Nephron progenitor cell (in vitro differentiated cells): ENCODE measurements around the gene CACNA1C.

Experiments
- DNase-seq: peaks from one replicate; pipeline ENCODE4 v3.0.0; 2021
- H3K27ac Mint-ChIP-seq: 2 replicates; pipeline ENCODE4 v1.8.0; 2021; ENCODE audit warnings: mild to moderate bottlenecking, moderate library complexity, mixed read lengths
- H3K27me3 Mint-ChIP-seq: 2 replicates; pipeline ENCODE4 v1.8.0; 2021; ENCODE audit warnings: mild to moderate bottlenecking, low read depth, mixed read lengths; ENCODE audit not compliant: poor library complexity
- H3K36me3 Mint-ChIP-seq: 2 replicates; pipeline ENCODE4 v1.8.0; 2021; ENCODE audit warnings: low read depth, mixed read lengths
- H3K4me1 Mint-ChIP-seq: 2 replicates; pipeline ENCODE4 v1.8.0; 2021; ENCODE audit warnings: mixed read lengths
- H3K4me3 Mint-ChIP-seq: 2 replicates; pipeline ENCODE4 v1.8.0; 2021; ENCODE audit warnings: mild to moderate bottlenecking, moderate library complexity, mixed read lengths
- H3K9me3 Mint-ChIP-seq: 2 replicates; pipeline ENCODE4 v1.8.0; 2021; ENCODE audit warnings: mild to moderate bottlenecking, moderate library complexity, mixed read lengths
- TF ChIP-seq, protein P1 (sequence below): fragments of 200-600 bp; sonication (generic); IDR thresholded peaks from 2 replicates; pipeline ENCODE4 v1.5.0; 2021; ENCODE audit warnings: antibody characterized with exemption

Gene CACNA1C

DNA sequence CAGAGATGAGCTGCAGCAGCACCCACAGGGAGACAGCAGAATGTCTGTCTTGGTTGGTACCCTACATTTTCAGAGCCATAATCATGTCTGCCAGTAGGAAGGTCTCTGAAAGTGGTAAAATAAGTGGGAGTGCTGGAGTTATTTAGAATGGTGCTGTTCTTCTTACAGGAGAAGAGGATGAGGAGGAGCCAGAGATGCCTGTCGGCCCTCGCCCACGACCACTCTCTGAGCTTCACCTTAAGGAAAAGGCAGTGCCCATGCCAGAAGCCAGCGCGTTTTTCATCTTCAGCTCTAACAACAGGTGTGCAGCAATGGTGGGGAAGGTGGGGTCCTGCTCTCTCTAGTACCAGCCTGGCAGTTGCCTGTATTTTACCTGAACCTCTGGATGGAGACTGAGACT, 540.3 kb downstream of the CACNA1C start:
- Mint-ChIP-seq H3K27me3 (peaks cover 33% of the 10 kb centered on the region), H3K4me1 (peaks cover 7% of the 10 kb centered on the region), H3K36me3 (peaks cover 15% of the 10 kb centered on the region), H3K9me3 (peaks cover 47% of the 10 kb centered on the region), H3K4me3 (no peak overlapping the region), H3K27ac (no peak overlapping the region)
- TF ChIP-seq, protein P1, sequence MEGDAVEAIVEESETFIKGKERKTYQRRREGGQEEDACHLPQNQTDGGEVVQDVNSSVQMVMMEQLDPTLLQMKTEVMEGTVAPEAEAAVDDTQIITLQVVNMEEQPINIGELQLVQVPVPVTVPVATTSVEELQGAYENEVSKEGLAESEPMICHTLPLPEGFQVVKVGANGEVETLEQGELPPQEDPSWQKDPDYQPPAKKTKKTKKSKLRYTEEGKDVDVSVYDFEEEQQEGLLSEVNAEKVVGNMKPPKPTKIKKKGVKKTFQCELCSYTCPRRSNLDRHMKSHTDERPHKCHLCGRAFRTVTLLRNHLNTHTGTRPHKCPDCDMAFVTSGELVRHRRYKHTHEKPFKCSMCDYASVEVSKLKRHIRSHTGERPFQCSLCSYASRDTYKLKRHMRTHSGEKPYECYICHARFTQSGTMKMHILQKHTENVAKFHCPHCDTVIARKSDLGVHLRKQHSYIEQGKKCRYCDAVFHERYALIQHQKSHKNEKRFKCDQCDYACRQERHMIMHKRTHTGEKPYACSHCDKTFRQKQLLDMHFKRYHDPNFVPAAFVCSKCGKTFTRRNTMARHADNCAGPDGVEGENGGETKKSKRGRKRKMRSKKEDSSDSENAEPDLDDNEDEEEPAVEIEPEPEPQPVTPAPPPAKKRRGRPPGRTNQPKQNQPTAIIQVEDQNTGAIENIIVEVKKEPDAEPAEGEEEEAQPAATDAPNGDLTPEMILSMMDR = no peak
- DNase-seq = no peak

DNA sequence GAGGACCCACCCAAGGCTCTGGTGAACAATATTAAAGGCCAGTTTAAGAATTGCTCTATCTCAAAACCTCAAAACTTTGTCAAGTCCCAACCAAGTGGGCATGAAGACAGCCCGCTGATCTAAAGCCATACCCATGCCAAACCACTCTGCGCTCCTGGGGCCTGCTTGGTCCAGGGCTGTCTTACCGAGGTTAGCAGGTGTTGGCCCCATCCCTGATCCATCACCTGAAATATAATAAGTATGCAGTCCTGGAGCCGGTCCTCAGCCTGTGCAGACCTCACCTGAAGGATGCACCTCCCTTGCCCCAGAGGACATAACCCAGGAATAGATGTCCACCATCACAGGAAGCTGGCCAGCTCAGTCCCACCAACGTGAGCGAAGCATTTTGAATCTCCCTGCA, 543.7 kb downstream of the CACNA1C start:
- no peak for DNase-seq
- Mint-ChIP-seq H3K4me3 (no peak overlapping the region), H3K4me1 (peaks cover 15% of the 10 kb centered on the region), H3K9me3 (peaks cover 38% of the 10 kb centered on the region), H3K27ac (no peak overlapping the region), H3K27me3 (peaks cover 25% of the 10 kb centered on the region), H3K36me3 (peaks cover 12% of the 10 kb centered on the region)
- TF ChIP-seq, protein P1 = no peak

DNA sequence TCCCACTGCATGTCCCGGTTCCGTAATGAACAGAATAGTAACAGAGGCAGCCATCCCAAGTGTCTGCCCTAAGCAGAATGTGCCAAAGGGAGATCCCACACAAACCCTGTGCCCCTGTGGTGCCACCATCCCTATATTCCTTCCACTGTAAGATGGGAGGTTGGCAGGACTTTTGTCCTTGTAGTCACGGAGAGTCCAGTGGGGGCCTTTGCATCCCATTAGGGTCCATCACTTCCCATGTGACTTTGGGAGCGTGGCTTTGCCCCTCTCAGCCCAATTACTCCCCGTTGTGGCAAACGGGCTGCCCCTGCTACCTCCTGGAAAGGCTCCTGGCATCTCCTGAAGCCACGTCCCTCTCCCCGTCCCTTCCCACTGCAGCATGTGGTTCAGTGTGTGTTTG, 552.5 kb downstream of the CACNA1C start:
- no peak for DNase-seq
- Mint-ChIP-seq H3K9me3 (no peaks in the 10 kb centered on the region), H3K27ac (no peak overlapping the region), H3K36me3 (no peaks in the 10 kb centered on the region), H3K27me3 (peaks cover 33% of the 10 kb centered on the region), H3K4me1 (peaks cover 13% of the 10 kb centered on the region), H3K4me3 (no peak overlapping the region)
- TF ChIP-seq, protein P1 = no peak

DNA sequence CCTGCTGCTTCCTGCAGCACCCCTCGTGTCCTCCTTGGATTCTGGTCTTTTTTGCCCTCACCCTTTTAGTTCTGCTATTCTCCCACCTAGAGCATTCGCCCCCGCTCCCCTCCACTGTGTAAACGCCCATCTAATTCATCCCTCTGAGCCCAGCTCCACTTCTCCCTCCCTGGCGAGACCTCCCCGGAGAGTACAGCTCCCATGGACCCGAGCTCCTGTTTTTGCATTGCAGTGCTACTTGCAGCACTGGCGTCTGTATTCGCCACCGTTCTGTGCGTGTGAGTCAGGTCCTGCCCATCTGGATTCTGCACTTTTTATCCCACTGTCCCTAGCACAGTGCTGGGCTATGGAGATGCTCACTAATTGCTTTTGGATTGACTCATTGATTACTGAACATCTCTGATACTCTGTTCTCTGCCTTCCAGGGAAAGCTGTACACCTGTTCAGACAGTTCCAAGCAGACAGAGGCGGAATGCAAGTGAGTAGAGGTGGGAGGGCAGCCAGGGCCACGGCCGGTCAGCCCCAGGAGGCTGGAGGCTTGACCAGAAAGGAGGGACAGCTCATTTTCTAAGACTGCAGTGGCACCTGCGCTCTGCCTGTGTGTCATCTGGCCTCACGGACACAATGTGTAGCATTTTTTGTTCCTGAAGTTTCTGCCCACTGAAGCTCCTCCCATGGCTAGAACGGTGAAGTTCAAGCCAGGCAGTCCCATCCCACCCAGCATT, 553.6 kb downstream of the CACNA1C start:
- H3K27ac Mint-ChIP-seq = no peak overlapping the region
- H3K36me3 Mint-ChIP-seq = no peaks in the 10 kb centered on the region
- H3K27me3 Mint-ChIP-seq = peaks cover 41% of the 10 kb centered on the region
- no peak for DNase-seq
- no peaks in the 10 kb centered on the region for H3K9me3 Mint-ChIP-seq
- TF ChIP-seq, protein P1 = no peak
- H3K4me1 Mint-ChIP-seq = peaks cover 11% of the 10 kb centered on the region
- H3K4me3 Mint-ChIP-seq = no peak overlapping the region

DNA sequence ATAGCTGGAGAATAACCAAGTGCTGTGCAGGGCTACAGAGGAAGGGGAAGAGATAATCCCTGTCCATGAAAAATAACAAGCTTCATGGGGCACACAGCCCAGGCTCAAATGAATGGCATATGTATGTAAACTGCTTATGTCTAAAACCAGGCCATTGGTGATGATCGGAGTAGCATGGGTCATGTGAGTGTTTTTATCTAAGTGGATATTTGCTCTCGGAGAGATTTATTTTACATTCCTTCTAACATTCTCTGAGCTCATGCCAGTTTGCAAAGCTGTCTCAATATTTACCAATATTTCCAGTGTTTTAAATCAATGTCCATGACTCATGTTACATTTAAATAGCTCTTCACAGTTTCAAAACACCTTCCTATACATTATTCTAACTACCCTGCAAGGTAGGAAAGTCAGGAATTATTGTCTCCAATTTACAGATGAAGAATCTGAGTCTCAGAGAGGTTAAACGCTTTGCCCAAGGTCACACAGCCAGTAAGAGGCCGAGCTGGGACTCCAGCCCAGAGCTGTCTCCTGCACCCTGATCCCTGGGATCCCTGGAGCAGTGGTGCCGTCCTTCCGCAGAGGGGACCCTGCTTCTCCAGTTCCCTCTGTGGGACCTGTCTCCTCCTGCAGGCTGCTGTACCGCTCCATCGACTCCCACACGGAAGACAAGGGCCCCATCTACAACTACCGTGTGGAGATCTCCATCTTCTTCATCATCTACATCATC, 555.3 kb downstream of the CACNA1C start:
- TF ChIP-seq, protein P1 = no peak
- peaks cover 2% of the 10 kb centered on the region for H3K4me1 Mint-ChIP-seq
- H3K36me3 Mint-ChIP-seq = no peaks in the 10 kb centered on the region
- H3K9me3 Mint-ChIP-seq = no peaks in the 10 kb centered on the region
- no peak overlapping the region for H3K27ac Mint-ChIP-seq
- H3K4me3 Mint-ChIP-seq = no peak overlapping the region
- H3K27me3 Mint-ChIP-seq = peaks cover 45% of the 10 kb centered on the region
- no peak for DNase-seq

DNA sequence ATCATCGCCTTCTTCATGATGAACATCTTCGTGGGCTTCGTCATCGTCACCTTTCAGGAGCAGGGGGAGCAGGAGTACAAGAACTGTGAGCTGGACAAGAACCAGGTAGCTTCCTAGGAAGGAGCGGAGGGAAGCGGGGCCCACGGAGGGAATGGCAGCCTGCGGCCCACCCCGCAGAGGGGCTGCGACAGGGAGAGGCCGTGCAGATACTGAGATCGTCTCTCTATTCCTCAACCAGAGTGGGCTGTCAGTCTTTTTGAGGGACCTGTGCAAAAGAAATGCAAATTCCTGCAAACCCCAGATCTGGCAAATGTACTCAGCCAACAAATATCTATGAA, 555.8 kb downstream of the CACNA1C start:
- H3K9me3 Mint-ChIP-seq = no peaks in the 10 kb centered on the region
- H3K27ac Mint-ChIP-seq = no peak overlapping the region
- peaks cover 45% of the 10 kb centered on the region for H3K27me3 Mint-ChIP-seq
- TF ChIP-seq, protein P1 = no peak
- no peaks in the 10 kb centered on the region for H3K4me1 Mint-ChIP-seq
- H3K36me3 Mint-ChIP-seq = no peaks in the 10 kb centered on the region
- DNase-seq = no peak
- H3K4me3 Mint-ChIP-seq = no peak overlapping the region
